ENCODE results near the gene IQCN.
A peak's percentile ranks its signal among the peaks of the same experiment; 100 is the strongest.

DNA sequence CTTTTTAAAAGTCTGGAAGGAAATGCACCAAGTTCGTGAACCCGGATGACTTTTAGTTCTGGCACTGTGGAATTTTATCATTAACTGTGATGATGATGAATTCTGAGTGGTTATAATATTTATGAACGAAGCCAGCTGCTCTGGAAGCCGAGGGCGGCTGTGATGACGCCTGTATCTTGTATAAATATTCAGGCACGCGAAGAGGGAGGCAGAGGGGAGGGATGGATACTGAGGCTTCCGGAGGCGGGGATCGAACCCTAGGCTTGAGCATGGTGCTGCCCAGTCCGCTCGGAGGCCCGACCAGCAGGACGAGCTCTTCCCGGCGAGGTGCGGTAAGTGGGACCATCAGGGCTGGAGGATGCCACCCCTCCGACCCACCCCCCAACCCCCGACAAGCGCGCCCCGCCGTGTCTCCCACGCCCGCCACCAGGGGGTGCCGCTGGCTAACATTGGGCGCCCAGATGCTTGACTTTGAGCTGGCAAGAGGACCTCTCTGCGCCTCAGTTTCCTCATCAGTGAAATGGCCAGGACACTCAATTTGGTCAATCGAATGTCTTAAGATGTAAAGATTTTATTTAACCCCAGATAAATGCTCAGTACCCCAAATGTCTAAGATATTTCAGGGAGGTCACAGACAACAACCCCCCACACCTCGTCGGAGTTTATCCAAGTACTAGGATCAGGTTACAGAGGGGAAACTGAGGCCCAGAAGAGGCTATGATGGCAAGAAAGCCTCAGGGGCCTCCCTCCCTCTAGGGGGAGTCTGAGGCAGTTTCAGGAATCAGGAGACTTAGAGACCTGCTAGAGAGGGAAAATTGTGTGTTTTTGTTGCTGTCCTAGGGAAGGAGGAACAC, 65.9 kb downstream of the IQCN start:
- TF ChIP-seq, protein P1, sequence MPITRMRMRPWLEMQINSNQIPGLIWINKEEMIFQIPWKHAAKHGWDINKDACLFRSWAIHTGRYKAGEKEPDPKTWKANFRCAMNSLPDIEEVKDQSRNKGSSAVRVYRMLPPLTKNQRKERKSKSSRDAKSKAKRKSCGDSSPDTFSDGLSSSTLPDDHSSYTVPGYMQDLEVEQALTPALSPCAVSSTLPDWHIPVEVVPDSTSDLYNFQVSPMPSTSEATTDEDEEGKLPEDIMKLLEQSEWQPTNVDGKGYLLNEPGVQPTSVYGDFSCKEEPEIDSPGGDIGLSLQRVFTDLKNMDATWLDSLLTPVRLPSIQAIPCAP (CRISPR knock-in tag; IDR thresholded peaks at IDR 0.05) = no peak
- TF ChIP-seq, protein P2, sequence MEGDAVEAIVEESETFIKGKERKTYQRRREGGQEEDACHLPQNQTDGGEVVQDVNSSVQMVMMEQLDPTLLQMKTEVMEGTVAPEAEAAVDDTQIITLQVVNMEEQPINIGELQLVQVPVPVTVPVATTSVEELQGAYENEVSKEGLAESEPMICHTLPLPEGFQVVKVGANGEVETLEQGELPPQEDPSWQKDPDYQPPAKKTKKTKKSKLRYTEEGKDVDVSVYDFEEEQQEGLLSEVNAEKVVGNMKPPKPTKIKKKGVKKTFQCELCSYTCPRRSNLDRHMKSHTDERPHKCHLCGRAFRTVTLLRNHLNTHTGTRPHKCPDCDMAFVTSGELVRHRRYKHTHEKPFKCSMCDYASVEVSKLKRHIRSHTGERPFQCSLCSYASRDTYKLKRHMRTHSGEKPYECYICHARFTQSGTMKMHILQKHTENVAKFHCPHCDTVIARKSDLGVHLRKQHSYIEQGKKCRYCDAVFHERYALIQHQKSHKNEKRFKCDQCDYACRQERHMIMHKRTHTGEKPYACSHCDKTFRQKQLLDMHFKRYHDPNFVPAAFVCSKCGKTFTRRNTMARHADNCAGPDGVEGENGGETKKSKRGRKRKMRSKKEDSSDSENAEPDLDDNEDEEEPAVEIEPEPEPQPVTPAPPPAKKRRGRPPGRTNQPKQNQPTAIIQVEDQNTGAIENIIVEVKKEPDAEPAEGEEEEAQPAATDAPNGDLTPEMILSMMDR (IDR thresholded peaks at IDR 0.05) = peak; percentile 66

All from WTC11 (cell line).